Stomach (tissue), 9 donors: ENCODE results near the gene IGDCC3. TPM values are rescaled to one million over a fixed set of nuclear protein-coding genes. Genes with fewer than 3 reads are reported as not detected.

Experiments
- DNase-seq, 2 donors: peaks; one replicate each; pipeline versions ENCODE4 v3.0.0 to v3.0.0-alpha.2; 2013 to 2019
- H3K27ac ChIP-seq, 5 donors: fragments of 200-600 bp in 4 of 5; sonication (generic) in 4 of 5; one replicate each; pipeline ENCODE4 v1.5.1; 2013 to 2019; ENCODE audit warnings: mild to moderate bottlenecking in 1 of 5, moderate library complexity in 1 of 5
- H3K27me3 ChIP-seq, 3 donors: fragments of 200-600 bp; sonication (generic); one replicate each; pipeline ENCODE4 v1.5.1; 2017 to 2019; ENCODE audit warnings: mixed run types in 1 of 3
- H3K36me3 ChIP-seq, 4 donors: fragments of 200-600 bp; sonication (generic); 1 replicate in 3 of 4; 2 replicates in 1 of 4; pipeline ENCODE4 v1.5.1; 2016 to 2019
- H3K4me1 ChIP-seq, 4 donors: fragments of 200-600 bp; sonication (generic); one replicate each; pipeline ENCODE4 v1.5.1; 2016 to 2019
- H3K4me3 ChIP-seq, 4 donors: fragments of 200-600 bp; sonication (generic) in 3 of 4; one replicate each; pipeline ENCODE4 v1.5.1; 2016 to 2019; ENCODE audit warnings: mild to moderate bottlenecking in 1 of 4
- H3K9me3 ChIP-seq, 4 donors: fragments of 200-600 bp; sonication (generic); one replicate each; pipeline ENCODE4 v1.5.1; 2016 to 2019
- CTCF ChIP-seq, 7 experiments: fragments of 450-650 bp in 4 of 7; fragments of 200-600 bp in 3 of 7; sonication (generic) in 3 of 7; IDR thresholded peaks; one replicate each; pipeline ENCODE4 v1.5.1; 2016 to 2019; ENCODE audit warnings: antibody characterized with exemption in 7 of 7, control low read depth in 2 of 7, mild to moderate bottlenecking in 1 of 7
- EP300 ChIP-seq: sonication (generic); formaldehyde crosslinking; IDR thresholded peaks from one replicate; pipeline ENCODE4 v1.6.1; 2017; ENCODE audit warnings: antibody characterized with exemption
- POLR2A ChIP-seq, 4 donors: fragments of 450-650 bp; IDR thresholded peaks; one replicate each; pipeline ENCODE4 v1.6.1; 2016; ENCODE audit warnings: antibody characterized with exemption in 4 of 4, control low read depth in 2 of 4, mild to moderate bottlenecking in 1 of 4, moderate library complexity in 1 of 4
- POLR2AphosphoS5 ChIP-seq, 3 donors: sonication (generic); formaldehyde crosslinking; IDR thresholded peaks; one replicate each; pipeline ENCODE4 v1.6.1; 2016; ENCODE audit warnings: antibody characterized with exemption in 3 of 3
- WGBS, 5 donors: extraction: QIAGEN DNeasy Blood & Tissue Kit in 3 of 5; methylation state at CpG; one replicate each; pipeline versions ENCODE4 v1.1.5 to v1.1.7; 2013 to 2018; 5-methylcytosine and 5-hydroxymethylcytosine counted together
- intact Hi-C: fragments of 100-400 bp; cut with DNase I; formaldehyde crosslinking; loops from one replicate; pipeline ENCODE4 v1.15.1; 2023; ENCODE audit warnings: low total_unique reads
- polyA plus RNA-seq, 3 donors: library from polyadenylated mRNA; stranded (reverse); fragments of 200-250 nt; gene quantifications; one replicate each; pipeline ENCODE4 v1.2.3, GENCODE V29; 2013
- total RNA-seq, 5 donors: library from RNA; depleted of rRNA; stranded (reverse); fragments of >200 nt; gene quantifications; one replicate each; pipeline versions ENCODE4 v1.1.0 to v1.2.3, GENCODE V29; 2014 to 2016
- donor health status: healthy with polysubstance abuse.
- donor health status: Bipolar disorder and iron deficiency.
- donor health status: healthy.

IGDCC3 gene
- total and polyA plus RNA-seq, 8 donors, result 0.08 to 5.8 (median 0.89) TPM; not detected in 4

DNA sequence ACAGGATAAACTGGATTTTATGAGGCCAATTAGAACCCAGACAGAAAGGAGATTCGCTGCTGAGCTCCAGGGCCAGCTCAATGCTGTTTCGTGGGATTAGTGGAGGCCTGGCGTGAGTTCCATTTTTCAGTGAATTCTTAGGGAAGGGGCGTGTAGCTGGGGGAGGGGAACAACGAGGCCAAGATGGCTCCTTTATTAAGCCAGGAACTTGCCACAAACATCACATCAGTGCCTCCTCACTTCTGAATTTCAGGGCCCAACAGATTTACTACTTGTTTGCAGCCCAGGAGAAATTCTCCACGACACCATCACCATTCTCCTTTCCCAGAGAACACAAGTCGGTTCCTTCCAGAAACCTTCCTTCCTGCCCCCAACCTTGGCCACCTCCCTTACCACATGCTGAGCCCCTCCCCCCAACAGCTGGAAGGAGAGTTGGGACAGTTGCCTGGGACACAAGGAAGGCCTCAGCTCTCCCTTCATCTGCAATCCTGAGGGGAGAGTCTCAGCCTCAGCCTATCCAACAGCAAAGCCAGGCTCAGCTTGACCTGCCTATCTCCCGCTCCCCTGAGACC lies 39.1 kb upstream of the IGDCC3 start:
- H3K36me3 ChIP-seq, result no peaks in the 10 kb centered on the region
- H3K27me3 ChIP-seq, result peaks cover 0 to 68% (median 24%) of the 10 kb centered on the region in 3 donors
- peak overlapping the region in 2 of 5 donors; percentile 51 to 62 for H3K27ac ChIP-seq
- peak in 1 of 2 donors; percentile 82 for DNase-seq
- no peak overlapping the region for H3K4me3 ChIP-seq
- intact Hi-C loops, result no loop called here
- H3K9me3 ChIP-seq, result no peaks in the 10 kb centered on the region
- WGBS, 5 donors, result 50 to 71% (median 61%) methylated on average over 8 of the region's 8 CpGs
- peaks cover 18 to 30% (median 26%) of the 10 kb centered on the region in 4 donors for H3K4me1 ChIP-seq
- TF ChIP-seq POLR2A (IDR thresholded peaks at IDR 0.05) (no peak), EP300 (no peak), CTCF (IDR thresholded peaks at IDR 0.05) (no peak), POLR2AphosphoS5 (IDR thresholded peaks at IDR 0.05) (no peak)

DNA sequence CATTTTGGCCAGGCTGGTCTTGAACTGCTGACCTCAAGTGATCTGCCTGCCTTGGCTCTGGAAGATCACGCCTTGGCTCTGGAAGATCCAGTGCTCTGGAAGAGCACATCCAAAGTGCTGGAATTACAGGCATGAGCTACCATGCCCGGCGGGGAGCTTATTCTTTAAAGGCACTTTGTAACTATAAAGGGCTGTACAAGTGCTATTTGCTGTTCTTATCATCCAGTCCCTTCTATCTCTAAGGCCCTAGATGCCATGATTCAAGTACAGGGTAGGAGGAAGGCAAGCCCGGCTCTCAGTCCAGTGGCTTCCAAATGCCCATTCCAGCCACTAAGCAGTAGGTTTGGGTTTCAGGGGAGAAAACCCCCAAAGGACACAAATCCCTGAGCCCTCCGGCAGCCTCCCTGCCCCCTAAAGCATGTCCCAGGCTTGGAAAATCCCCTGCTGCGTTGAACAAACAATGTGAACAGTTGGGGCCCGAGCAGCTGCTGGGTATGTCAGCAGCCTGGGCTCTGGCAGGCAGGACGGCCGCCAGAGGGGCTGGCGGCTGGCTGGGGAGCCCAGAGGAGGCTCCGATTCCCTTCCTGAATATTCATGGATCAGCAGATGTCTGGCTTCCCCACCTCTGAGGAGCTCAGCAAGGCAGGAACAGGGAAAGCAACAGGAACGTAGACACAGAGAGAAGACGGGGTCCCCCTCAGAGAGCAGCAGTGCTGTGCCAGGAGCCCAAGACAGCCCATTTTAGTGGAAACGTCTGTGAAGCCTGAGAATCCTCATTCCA lies 37.2 kb upstream of the IGDCC3 start:
- H3K4me1 ChIP-seq, result peaks cover 7 to 15% (median 11%) of the 10 kb centered on the region in 4 donors
- peak in 1 of 2 donors; percentile 84 for DNase-seq
- H3K4me3 ChIP-seq, result no peak overlapping the region
- H3K27me3 ChIP-seq, result peaks cover 0 to 62% (median 5%) of the 10 kb centered on the region in 3 donors
- H3K27ac ChIP-seq, result peak overlapping the region in 4 of 5 donors; percentile 16 to 65 (median 58)
- no peaks in the 10 kb centered on the region for H3K9me3 ChIP-seq
- intact Hi-C loops, result no loop called here
- WGBS, 5 donors, result 25 to 44% (median 34%) methylated on average over 13 to 14 of the region's 14 CpGs
- TF ChIP-seq CTCF (IDR thresholded peaks at IDR 0.05), result no peak
- TF ChIP-seq POLR2A (IDR thresholded peaks at IDR 0.05), result no peak
- no peak for TF ChIP-seq POLR2AphosphoS5 (IDR thresholded peaks at IDR 0.05)
- TF ChIP-seq EP300, result no peak
- H3K36me3 ChIP-seq, result no peaks in the 10 kb centered on the region

GRCh38 chr15:65413760-65414144 lies 36.0 kb upstream of the IGDCC3 start:
- Histone ChIP-seq H3K36me3 (no peaks in the 10 kb centered on the region), H3K4me3 (no peak overlapping the region), H3K27me3 (peaks cover 0 to 59% (median 0%) of the 10 kb centered on the region in 3 donors), H3K4me1 (peaks cover 7 to 15% (median 11%) of the 10 kb centered on the region in 4 donors), H3K9me3 (no peaks in the 10 kb centered on the region), H3K27ac (no peak overlapping the region)
- intact Hi-C loops, result no loop called here
- WGBS, 5 donors, result 69 to 75% (median 74%) methylated on average over 6 of the region's 6 CpGs
- TF ChIP-seq CTCF (IDR thresholded peaks at IDR 0.05) (no peak), POLR2AphosphoS5 (IDR thresholded peaks at IDR 0.05) (no peak), EP300 (no peak), POLR2A (IDR thresholded peaks at IDR 0.05) (no peak)
- DNase-seq, result no peak

- intact Hi-C loops, result no loop called here
- peaks cover 0 to 54% (median 0%) of the 10 kb centered on the region in 3 donors for H3K27me3 ChIP-seq
- H3K36me3 ChIP-seq, result no peaks in the 10 kb centered on the region
- peak overlapping the region in 1 of 5 donors; percentile 1 for H3K27ac ChIP-seq
- TF ChIP-seq POLR2AphosphoS5 (IDR thresholded peaks at IDR 0.05) (no peak), CTCF (IDR thresholded peaks at IDR 0.05) (no peak), EP300 (no peak), POLR2A (IDR thresholded peaks at IDR 0.05) (no peak)
- H3K4me1 ChIP-seq, result peaks cover 7 to 15% (median 11%) of the 10 kb centered on the region in 4 donors
- DNase-seq, result no peak
- H3K9me3 ChIP-seq, result no peaks in the 10 kb centered on the region
- no peak overlapping the region for H3K4me3 ChIP-seq
Observed at GRCh38 chr15:65413051-65413759, 35.4 kb upstream of the IGDCC3 start.
